OCI-LY1 (cell line): Measurements from ENCODE around the gene TRNAU1AP.
"Not testable (repeated sequence)": the region's sequence is repeated elsewhere in the genome, so short reads cannot be mapped to it uniquely, and the experiment has no call there.

Source experiments
- H2AFZ ChIP-seq: fragments of 200-600 bp; sonication (generic), shearing (Covaris generic); 2 replicates; pipeline ENCODE4 v1.6.0; 2014; ENCODE audit warnings: antibody characterized with exemption, mild to moderate bottlenecking, low read length
- H3F3A ChIP-seq: fragments of 200-600 bp; sonication (generic), shearing (Covaris generic); 2 replicates; pipeline ENCODE4 v1.6.0; 2014; ENCODE audit warnings: mild to moderate bottlenecking, antibody characterized with exemption, low read length, moderate library complexity; ENCODE audit not compliant: insufficient read depth
- H3K27ac ChIP-seq: fragments of 200-600 bp; sonication (generic); 2 replicates; pipeline ENCODE4 v1.5.1; 2014; ENCODE audit warnings: low read length, mixed run types, mild to moderate bottlenecking, low read depth; ENCODE audit not compliant: poor library complexity, severe bottlenecking
- H3K27me3 ChIP-seq: fragments of 200-600 bp; sonication (generic); 2 replicates; pipeline ENCODE4 v1.6.0; 2014; ENCODE audit warnings: antibody characterized with exemption, mild to moderate bottlenecking, low read length, moderate library complexity; ENCODE audit not compliant: insufficient read depth
- H3K36me3 ChIP-seq: fragments of 200-600 bp; sonication (generic); 2 replicates; pipeline ENCODE4 v1.6.1; 2014; ENCODE audit warnings: mild to moderate bottlenecking, antibody characterized with exemption, low read length, moderate library complexity, mixed read lengths; ENCODE audit not compliant: insufficient read depth
- H3K4me1 ChIP-seq: fragments of 200-600 bp; sonication (generic); 2 replicates; pipeline ENCODE4 v1.5.1; 2014; ENCODE audit warnings: mild to moderate bottlenecking, low read length, moderate library complexity; ENCODE audit not compliant: insufficient read depth, severe bottlenecking
- H3K4me2 ChIP-seq: fragments of 200-600 bp; sonication (generic), shearing (Covaris generic); 2 replicates; pipeline ENCODE4 v1.6.1; 2014; ENCODE audit warnings: low read length
- H3K4me3 ChIP-seq: fragments of 200-600 bp; sonication (generic); 2 replicates; pipeline ENCODE4 v1.5.1; 2014; ENCODE audit warnings: low read length, low read depth, mild to moderate bottlenecking, mixed read lengths; ENCODE audit not compliant: poor library complexity, severe bottlenecking
- H3K79me2 ChIP-seq: fragments of 200-600 bp; shearing (Covaris generic); 2 replicates; pipeline ENCODE4 v1.6.1; 2016; ENCODE audit warnings: mixed run types, low read length, mixed read lengths; ENCODE audit not compliant: insufficient read depth
- H3K9ac ChIP-seq: fragments of 200-600 bp; sonication (generic), shearing (Covaris generic); 2 replicates; pipeline ENCODE4 v1.6.1; 2014; ENCODE audit warnings: mild to moderate bottlenecking, low read length, mixed read lengths
- H3K9me2 ChIP-seq: fragments of 200-600 bp; sonication (generic), shearing (Covaris generic); 2 replicates; pipeline ENCODE4 v1.6.1; 2014; ENCODE audit warnings: low read depth, mild to moderate bottlenecking, low read length, mixed read lengths
- H3K9me3 ChIP-seq: fragments of 200-600 bp; shearing (Covaris generic); 2 replicates; pipeline ENCODE4 v1.6.1; 2014; ENCODE audit warnings: low read length, mixed read lengths
- H4K20me1 ChIP-seq: fragments of 200-600 bp; sonication (generic), shearing (Covaris generic); 2 replicates; pipeline ENCODE4 v1.6.0; 2016; ENCODE audit warnings: mild to moderate bottlenecking, low read length; ENCODE audit not compliant: insufficient read depth
- CTCF ChIP-seq: fragments of 200-600 bp; sonication (generic), shearing (Covaris generic); IDR thresholded peaks from 2 replicates; pipeline ENCODE4 v1.5.1; 2017; ENCODE audit warnings: mild to moderate bottlenecking, antibody characterized with exemption, low read length, moderate library complexity, mixed read lengths
- EZH2 ChIP-seq: fragments of 200-600 bp; sonication (generic), shearing (Covaris generic); IDR thresholded peaks from 2 replicates; pipeline ENCODE4 v1.8.0; 2017; ENCODE audit warnings: borderline replicate concordance, mixed run types, mild to moderate bottlenecking, antibody characterized with exemption, low read length, moderate library complexity, mixed read lengths

Gene TRNAU1AP

GRCh38 chr1:28591708-28592320 is 38.9 kb downstream of the TRNAU1AP start, which contains the start of gene RAB42:
Gene RAB42, plus strand, starts transcription at chr1:28592265. Its CDS starts 247 bp downstream, at chr1:28592512.
- H3K9me2 ChIP-seq: no peaks in the 10 kb centered on the region
- no peaks in the 10 kb centered on the region for H4K20me1 ChIP-seq
- no peak within 1 kb of the TSS for H2AFZ ChIP-seq
- no peaks in the 10 kb centered on the region for H3K27me3 ChIP-seq
- peak within 1 kb of the TSS; percentile 56 for H3K4me3 ChIP-seq
- no peaks in the 10 kb centered on the region; the same call in 1 of the 2 replicates for H3F3A ChIP-seq
- no peaks in the 10 kb centered on the region for H3K9me3 ChIP-seq
- no peak within 1 kb of the TSS for H3K27ac ChIP-seq
- H3K4me1 ChIP-seq: peaks cover 15% of the 10 kb centered on the region
- TF ChIP-seq CTCF (no peak), EZH2 (no peak)
- peak within 1 kb of the TSS; percentile 58 for H3K4me2 ChIP-seq
- peak within 1 kb of the TSS; percentile 38; the same call in 1 of the 2 replicates for H3K9ac ChIP-seq
- no peaks in the 10 kb centered on the region; the same call in 1 of the 2 replicates for H3K36me3 ChIP-seq
- no peaks in the 10 kb centered on the region for H3K79me2 ChIP-seq

- TF ChIP-seq EZH2 (no peak), CTCF (no peak)
- Histone ChIP-seq H3K9me2 (no peaks in the 10 kb centered on the region), H2AFZ (no peak overlapping the region)
These were observed 39.6 kb downstream of the TRNAU1AP start for GRCh38 chr1:28592321-28593071.

GRCh38 chr1:28593988-28594356 is 41.1 kb downstream of the TRNAU1AP start:
- not testable (repeated sequence) for H3K4me3 ChIP-seq, H3K9ac ChIP-seq, H2AFZ ChIP-seq, H3K4me2 ChIP-seq, H3K36me3 ChIP-seq, H3K27me3 ChIP-seq, H3K27ac ChIP-seq, H3K9me2 ChIP-seq, H3F3A ChIP-seq, H4K20me1 ChIP-seq, H3K79me2 ChIP-seq, H3K9me3 ChIP-seq
- peaks cover 10% of the 10 kb centered on the region for H3K4me1 ChIP-seq

More at GRCh38 chr1:28592321-28593071, 39.6 kb downstream of the TRNAU1AP start:
- Histone ChIP-seq H3F3A (no peaks in the 10 kb centered on the region; the same call in 1 of the 2 replicates), H3K27me3 (no peaks in the 10 kb centered on the region), H3K79me2 (no peaks in the 10 kb centered on the region), H3K36me3 (no peaks in the 10 kb centered on the region; the same call in 1 of the 2 replicates), H3K4me3 (peak overlapping the region; percentile 56), H3K27ac (no peak overlapping the region), H3K9ac (peak overlapping the region; percentile 38; the same call in 1 of the 2 replicates), H4K20me1 (no peaks in the 10 kb centered on the region), H3K4me2 (peak overlapping the region; percentile 58), H3K9me3 (no peaks in the 10 kb centered on the region), H3K4me1 (peaks cover 10% of the 10 kb centered on the region)

- not testable (repeated sequence) for H3K9ac ChIP-seq, H3K79me2 ChIP-seq, H3K4me2 ChIP-seq, H3K9me2 ChIP-seq, H3K4me3 ChIP-seq, H3K36me3 ChIP-seq, H3K27ac ChIP-seq, H3F3A ChIP-seq, H3K27me3 ChIP-seq, H3K9me3 ChIP-seq, H4K20me1 ChIP-seq, H2AFZ ChIP-seq
- peaks cover 17% of the 10 kb centered on the region for H3K4me1 ChIP-seq
These were observed 42.0 kb downstream of the TRNAU1AP start for GRCh38 chr1:28594686-28595411.
